ENCODE measurements around the gene ARHGEF6. TPM values are rescaled to one million over a fixed set of nuclear protein-coding genes. Genes with fewer than 3 reads are reported as not detected.

The ARHGEF6 gene
- total RNA-seq, 1 donor from 2014 or later = 16.2 TPM

DNA sequence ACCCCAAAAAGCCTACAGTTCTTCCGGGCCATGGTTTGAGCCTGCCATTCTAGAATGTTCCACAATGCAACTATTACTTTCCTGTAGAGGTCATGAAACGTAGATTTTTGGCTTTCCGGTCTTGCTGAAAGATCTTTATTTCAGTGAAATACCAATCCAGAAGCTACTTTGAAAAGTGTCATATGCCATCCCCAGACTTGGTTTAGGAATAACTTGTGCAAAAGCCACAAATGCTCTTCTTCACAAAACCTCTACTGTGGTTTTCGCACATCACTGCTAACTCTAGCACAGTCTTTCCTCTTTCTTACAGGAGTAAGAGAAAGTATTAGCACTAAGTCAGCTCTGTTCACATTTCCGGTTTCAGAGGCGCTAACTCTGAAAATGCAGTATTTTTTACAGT is 145.5 kb downstream of the ARHGEF6 start:
- no peak for DNase-seq (ENCODE audit: extremely low spot score in 2 of 2)
- H3K36me3 ChIP-seq = no peaks in the 10 kb centered on the region
- intact Hi-C loops (cut with DNase I) = no loop called here

DNA sequence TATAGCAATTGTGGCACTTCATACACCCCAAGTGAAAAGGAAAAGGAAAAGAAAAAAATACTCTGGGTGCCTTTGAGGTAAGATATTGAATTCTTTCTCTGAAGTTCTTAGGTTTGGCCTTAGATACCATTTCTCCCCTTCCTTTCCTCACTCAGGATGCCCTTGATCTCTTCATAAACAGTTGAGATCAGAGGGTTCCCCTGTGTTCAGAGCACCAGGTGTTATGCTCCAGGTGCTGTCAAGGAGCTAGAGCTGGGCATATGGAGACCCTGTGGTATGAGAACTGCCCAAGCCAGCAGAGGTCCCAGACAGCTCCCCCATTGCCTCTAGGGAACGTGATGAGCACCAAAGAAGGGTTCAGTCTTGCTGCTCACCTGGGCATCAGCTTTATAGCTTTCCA is 149.9 kb downstream of the ARHGEF6 start:
- no peak overlapping the region for H3K4me3 ChIP-seq
- TF ChIP-seq POLR2AphosphoS5 (IDR thresholded peaks at IDR 0.05; ENCODE audit: insufficient read depth in 1 of 2, low read depth in 1 of 2) (no peak), POLR2A (IDR thresholded peaks at IDR 0.05) (no peak)
- TF ChIP-seq, protein P1, sequence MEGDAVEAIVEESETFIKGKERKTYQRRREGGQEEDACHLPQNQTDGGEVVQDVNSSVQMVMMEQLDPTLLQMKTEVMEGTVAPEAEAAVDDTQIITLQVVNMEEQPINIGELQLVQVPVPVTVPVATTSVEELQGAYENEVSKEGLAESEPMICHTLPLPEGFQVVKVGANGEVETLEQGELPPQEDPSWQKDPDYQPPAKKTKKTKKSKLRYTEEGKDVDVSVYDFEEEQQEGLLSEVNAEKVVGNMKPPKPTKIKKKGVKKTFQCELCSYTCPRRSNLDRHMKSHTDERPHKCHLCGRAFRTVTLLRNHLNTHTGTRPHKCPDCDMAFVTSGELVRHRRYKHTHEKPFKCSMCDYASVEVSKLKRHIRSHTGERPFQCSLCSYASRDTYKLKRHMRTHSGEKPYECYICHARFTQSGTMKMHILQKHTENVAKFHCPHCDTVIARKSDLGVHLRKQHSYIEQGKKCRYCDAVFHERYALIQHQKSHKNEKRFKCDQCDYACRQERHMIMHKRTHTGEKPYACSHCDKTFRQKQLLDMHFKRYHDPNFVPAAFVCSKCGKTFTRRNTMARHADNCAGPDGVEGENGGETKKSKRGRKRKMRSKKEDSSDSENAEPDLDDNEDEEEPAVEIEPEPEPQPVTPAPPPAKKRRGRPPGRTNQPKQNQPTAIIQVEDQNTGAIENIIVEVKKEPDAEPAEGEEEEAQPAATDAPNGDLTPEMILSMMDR (IDR thresholded peaks at IDR 0.05) = no peak
- no peak for DNase-seq (ENCODE audit: extremely low spot score in 2 of 2)
- intact Hi-C loops (cut with DNase I) = no loop called here
- H3K9me3 ChIP-seq = no peaks in the 10 kb centered on the region
- H3K27ac ChIP-seq = no peak overlapping the region
- no peaks in the 10 kb centered on the region for H3K4me1 ChIP-seq
- H3K36me3 ChIP-seq = no peaks in the 10 kb centered on the region
- no peaks in the 10 kb centered on the region for H3K27me3 ChIP-seq

More for the DNA sequence above, 145.5 kb downstream of the ARHGEF6 start:
- H3K4me3 ChIP-seq = no peak overlapping the region
- H3K27ac ChIP-seq = no peak overlapping the region
- TF ChIP-seq, protein P1 (IDR thresholded peaks at IDR 0.05) = no peak
- TF ChIP-seq POLR2A (IDR thresholded peaks at IDR 0.05) (no peak), POLR2AphosphoS5 (IDR thresholded peaks at IDR 0.05; ENCODE audit: insufficient read depth in 1 of 2, low read depth in 1 of 2) (no peak)
- H3K9me3 ChIP-seq = no peaks in the 10 kb centered on the region
- H3K4me1 ChIP-seq = no peaks in the 10 kb centered on the region
- H3K27me3 ChIP-seq = no peaks in the 10 kb centered on the region

DNA sequence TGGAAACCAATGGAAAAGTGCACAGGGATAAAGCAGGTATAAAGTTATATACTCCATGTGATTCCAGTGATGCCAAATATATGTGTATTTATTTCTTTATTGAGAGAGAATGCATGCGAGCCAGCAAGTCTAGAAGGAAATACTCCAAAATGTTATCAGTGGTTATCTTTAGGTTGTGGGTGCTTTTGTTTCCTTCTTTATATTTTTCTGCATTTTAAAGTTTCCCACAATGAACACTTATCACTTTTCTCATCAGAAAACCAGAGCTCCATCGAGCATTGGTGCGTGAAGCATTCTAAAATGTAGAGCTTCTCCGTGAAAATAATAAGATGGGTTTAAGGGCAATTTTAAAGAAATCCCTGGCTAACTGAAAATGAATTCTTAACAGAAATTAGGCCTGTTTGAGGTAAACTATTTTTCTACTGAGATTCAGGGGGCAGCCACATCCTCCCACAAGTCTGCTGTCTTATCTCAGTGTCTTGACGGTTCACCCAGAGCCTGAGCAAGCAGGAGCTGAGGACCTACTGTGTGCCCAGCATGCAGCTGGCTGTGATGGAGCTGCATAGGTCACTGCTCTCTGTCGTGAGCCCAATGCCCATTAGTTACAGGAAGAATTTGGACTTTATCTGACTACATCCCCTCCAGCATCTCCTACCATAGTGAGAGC is 151.5 kb downstream of the ARHGEF6 start:
- Histone ChIP-seq H3K4me3 (no peak overlapping the region), H3K4me1 (no peaks in the 10 kb centered on the region), H3K27me3 (no peaks in the 10 kb centered on the region), H3K36me3 (no peaks in the 10 kb centered on the region), H3K9me3 (no peaks in the 10 kb centered on the region), H3K27ac (no peak overlapping the region)
- intact Hi-C loops (cut with DNase I) = no loop called here
- TF ChIP-seq, protein P1 (IDR thresholded peaks at IDR 0.05) = no peak
- TF ChIP-seq POLR2AphosphoS5 (IDR thresholded peaks at IDR 0.05; ENCODE audit: insufficient read depth in 1 of 2, low read depth in 1 of 2) (no peak), POLR2A (IDR thresholded peaks at IDR 0.05) (no peak)
- DNase-seq (ENCODE audit: extremely low spot score in 2 of 2) = no peak

DNA sequence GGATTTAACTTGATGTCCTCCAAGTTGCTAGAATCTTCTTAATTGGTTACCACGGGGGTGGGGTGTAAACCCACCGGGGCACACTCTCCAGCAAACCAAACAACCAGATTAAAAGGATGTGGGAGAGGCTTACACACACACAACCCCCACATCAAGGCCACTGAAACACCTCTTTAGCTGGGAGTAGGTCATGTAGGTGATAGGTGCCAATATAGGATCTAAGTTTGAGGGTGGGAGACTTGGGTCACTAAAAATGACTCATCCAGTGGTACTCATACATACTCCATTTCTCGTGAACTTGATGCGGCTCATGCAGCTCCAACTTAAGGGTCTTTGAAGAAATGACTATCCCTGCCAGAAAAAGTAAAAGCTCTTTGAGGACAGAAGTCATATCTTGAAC is 153.3 kb downstream of the ARHGEF6 start:
- Histone ChIP-seq H3K4me1 (no peaks in the 10 kb centered on the region), H3K36me3 (no peaks in the 10 kb centered on the region), H3K27ac (no peak overlapping the region), H3K27me3 (no peaks in the 10 kb centered on the region), H3K4me3 (no peak overlapping the region), H3K9me3 (no peaks in the 10 kb centered on the region)
- intact Hi-C loops (cut with DNase I) = no loop called here
- TF ChIP-seq, protein P1 (IDR thresholded peaks at IDR 0.05) = no peak
- TF ChIP-seq POLR2A (IDR thresholded peaks at IDR 0.05) (no peak), POLR2AphosphoS5 (IDR thresholded peaks at IDR 0.05; ENCODE audit: insufficient read depth in 1 of 2, low read depth in 1 of 2) (no peak)
- DNase-seq (ENCODE audit: extremely low spot score in 2 of 2) = no peak

DNA sequence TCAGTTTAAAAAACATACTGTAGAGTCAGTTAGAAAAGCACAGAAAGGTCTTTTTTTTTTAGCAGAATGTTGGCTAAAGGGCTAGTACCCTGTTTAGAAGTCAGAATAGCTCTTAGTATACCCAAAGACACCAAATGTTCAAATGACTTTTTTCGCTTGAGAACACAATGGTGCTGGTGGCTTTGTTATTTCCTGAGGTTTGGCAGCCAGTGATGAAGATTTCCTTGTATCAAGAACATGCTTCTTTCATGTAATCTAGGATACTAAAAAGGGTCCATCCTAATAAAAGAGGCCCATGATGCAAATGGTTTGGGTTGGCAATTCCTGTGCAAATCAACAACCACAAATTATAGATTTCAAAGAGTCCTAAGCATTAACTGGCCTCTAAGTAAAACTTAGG is 153.8 kb downstream of the ARHGEF6 start:
- no peaks in the 10 kb centered on the region for H3K9me3 ChIP-seq
- no peaks in the 10 kb centered on the region for H3K36me3 ChIP-seq
- no peak for TF ChIP-seq POLR2A (IDR thresholded peaks at IDR 0.05)
- TF ChIP-seq POLR2AphosphoS5 (IDR thresholded peaks at IDR 0.05; ENCODE audit: insufficient read depth in 1 of 2, low read depth in 1 of 2) = no peak
- TF ChIP-seq, protein P1 (IDR thresholded peaks at IDR 0.05) = no peak
- intact Hi-C loops (cut with DNase I) = no loop called here
- no peaks in the 10 kb centered on the region for H3K27me3 ChIP-seq
- H3K4me1 ChIP-seq = no peaks in the 10 kb centered on the region
- DNase-seq (ENCODE audit: extremely low spot score in 2 of 2) = no peak
- no peak overlapping the region for H3K4me3 ChIP-seq
- no peak overlapping the region for H3K27ac ChIP-seq

Measured in vagina (tissue), 2 donors.